HUDEP-2 (cell line): Measurements from ENCODE around the gene PDCD7.
"Not testable (repeated sequence)": the region's sequence is repeated elsewhere in the genome, so short reads cannot be mapped to it uniquely, and the experiment has no call there.

ENCODE experiments used
- DNase-seq, 76 experiments: peaks; one replicate each; lab custom pipeline; 2025; ENCODE audit not compliant: unreplicated experiment in 76 of 76; lab: John Stamatoyannopoulos, UW

The PDCD7 gene

DNA sequence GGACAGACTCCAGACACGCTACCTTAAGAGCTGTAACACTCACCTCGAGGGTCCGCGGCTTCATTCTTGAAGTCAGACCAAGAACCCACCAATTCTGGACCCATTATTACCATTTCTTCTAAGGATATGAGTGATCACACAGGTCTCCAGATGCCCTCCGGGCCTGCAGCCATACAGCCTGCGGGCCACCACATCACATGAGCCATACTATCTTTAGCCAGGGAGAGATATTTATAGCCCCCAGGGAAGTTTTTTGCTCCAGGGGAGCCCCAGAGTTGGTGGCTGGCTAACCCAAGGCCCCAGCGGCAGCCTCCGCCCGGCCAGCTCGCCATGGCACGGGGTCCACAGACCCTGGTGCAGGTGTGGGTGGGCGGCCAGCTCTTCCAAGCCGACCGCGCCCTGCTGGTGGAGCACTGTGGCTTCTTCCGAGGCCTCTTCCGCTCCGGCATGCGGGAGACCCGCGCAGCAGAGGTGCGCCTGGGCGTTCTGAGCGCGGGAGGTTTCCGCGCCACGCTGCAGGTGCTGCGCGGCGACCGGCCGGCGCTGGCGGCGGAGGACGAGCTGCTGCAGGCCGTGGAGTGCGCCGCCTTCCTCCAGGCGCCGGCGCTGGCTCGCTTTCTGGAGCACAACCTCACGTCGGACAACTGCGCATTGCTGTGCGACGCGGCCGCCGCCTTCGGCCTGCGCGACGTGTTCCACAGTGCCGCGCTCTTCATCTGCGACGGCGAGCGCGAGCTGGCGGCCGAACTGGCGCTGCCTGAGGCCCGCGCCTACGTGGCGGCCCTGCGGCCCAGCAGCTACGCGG lies 56.9 kb downstream of the PDCD7 start, which contains the start of gene KBTBD13:
Gene KBTBD13, plus strand, starts transcription at position 261 of the 805 bp plus-strand sequence. Its CDS starts 70 bp downstream, at position 331.
- DNase-seq: no peak

DNA sequence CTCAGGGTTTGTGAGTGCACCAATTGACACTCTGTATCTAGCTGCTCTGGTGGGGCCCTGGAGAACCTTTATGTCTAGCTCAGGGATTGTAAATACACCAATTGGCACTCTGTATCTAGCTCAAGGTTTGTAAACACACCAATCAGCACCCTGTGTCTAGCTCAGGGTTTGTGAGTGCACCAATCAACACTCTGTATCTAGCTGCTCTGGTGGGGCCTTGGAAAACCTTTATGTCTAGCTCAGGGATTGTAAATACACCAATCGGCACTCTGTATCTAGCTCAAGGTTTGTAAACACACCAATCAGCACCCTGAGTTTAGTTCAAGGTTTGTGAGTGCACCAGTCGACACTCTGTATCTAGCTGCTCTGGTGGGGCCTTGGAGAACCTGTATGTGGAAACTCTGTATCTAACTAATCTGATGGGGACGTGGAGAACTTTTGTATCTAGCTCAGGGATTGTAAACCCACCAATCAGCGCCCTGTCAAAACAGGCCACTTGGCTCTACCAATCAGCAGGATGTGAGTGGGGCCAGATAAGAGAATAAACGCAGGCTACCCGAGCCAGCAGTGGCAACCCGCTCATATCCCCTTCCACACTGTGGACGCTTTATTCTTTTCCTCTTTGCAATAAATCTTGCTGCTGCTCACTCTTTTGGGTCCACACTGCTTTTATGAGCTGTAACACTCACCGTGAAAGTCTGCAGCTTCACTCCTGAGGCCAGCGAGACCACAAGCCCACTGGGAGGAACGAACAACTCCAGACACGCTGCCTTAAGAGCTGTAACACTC lies 57.8 kb downstream of the PDCD7 start:
- not testable (repeated sequence) for DNase-seq

DNA sequence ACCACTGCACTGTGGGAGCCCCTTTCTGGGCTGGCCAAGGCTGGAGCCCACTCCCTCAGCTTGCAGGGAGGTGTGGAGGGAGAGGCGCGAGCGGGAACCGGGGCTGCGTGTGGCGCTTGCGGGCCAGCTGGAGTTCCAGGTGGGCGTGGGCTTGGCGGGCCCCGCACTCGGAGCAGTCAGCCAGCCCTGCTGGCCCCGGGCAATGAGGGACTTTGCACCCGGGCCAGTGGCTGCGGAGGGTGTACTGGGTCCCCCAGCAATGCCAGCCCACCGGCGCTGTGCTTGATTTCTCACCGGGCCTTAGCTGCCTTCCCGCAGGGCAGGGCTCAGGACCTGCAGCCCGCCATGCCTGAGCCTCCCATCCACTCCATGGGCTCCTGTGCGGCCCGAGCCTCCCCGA lies 58.7 kb downstream of the PDCD7 start:
- not testable (repeated sequence) for DNase-seq

DNA sequence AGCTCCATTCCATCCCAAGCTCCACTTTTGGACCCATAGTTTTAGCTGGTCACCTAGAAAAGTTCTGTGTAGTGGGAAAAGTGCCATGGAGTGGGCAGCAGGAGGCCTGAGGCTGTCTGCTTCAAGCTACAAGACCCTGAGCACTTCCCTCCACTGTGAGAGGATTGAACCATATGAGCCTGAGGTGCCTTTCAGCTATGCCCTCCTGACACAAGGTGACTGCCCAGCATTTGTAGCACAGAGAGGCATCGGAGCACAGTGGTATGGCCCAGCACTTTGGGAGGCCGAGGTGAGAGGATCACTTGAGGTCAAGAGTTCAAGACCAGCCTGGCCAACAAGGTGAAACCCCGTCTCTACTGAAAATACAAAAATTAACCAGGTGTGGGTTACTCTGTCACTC lies 61.0 kb downstream of the PDCD7 start:
- DNase-seq: no peak

DNA sequence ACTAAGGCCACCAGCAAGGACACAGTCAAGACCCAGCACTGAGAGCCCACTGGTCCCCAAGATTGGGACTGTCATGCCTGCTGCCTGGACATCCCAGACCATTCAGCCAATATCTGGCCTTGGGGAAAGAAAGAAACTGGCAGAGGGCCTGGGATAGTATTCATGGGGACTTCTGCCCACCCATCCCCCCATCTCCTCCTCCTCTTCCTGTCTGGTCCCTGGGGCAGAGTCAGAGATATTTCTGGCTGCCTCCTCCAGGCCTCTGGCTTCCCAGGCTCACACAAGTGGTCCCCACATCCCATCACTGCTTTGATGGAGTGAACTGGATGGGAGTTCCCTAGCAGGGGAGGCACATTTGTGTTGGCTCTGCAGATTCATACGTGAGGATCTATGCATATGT lies 61.6 kb downstream of the PDCD7 start:
- no peak for DNase-seq

GRCh38 chr15:65071381-65071811 lies 62.2 kb downstream of the PDCD7 start:
- no peak for DNase-seq

DNA sequence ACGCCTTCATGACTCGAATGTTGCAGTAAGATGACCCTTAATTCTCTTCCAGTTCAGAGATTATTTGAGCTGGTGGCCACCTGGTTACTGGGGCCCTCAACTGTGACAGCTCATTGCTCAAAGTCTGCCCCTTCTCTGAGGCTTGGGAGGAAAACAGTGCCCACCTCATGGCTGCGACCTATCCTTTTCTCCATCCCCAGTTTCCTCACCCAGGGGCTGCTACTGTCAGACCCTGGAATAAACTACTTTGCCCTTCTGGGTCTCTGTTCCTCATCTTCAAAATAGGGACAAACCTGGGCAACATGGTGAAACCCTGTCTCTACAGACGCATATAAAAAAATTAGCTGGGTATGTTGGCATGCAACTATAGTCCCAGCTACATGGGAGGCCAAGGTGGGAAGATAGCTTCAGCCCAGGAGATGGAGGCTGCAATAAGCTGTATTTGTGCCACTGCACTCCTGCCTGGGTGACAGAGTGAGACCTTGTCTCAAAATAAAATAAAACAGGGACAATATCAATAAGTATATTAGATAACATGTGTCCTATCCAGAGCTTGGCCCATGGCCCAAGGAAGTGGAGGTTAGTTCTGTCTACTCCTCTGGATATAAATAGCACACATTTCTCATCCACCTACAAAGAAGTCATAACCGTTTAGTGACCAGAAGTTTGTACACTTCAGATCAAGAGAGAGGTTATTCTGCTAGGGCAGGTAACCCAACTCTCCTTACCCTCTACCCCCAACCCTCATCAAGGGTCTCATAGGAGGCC lies 63.6 kb downstream of the PDCD7 start:
- DNase-seq: no peak

DNA sequence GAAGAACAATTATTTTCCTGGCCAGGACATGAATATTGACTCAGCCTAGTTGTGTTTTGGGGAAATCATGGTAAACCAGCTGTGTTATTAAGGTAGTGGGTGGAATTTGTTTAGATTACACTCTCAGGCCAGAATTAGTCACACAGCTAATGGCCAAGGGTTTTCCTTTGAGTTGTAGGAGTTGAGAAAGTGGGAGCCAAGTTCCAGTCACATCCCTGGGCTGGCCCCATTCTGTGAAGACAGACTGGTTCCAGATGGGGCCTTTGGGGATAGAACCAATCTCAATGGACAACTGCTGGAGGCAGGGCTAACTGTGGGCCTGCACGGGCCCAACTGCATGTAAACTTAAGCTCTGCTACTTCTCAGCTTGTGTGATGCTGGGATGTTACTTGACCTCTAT lies 64.4 kb downstream of the PDCD7 start:
- no peak for DNase-seq

- DNase-seq: no peak
Measured at GRCh38 chr15:65068403-65068788, 65.2 kb downstream of the PDCD7 start.

- DNase-seq: no peak
Measured at GRCh38 chr15:65067645-65068402, 65.8 kb downstream of the PDCD7 start, which contains the start of gene RASL12. Gene RASL12 (minus strand): TSS chr15:65067991. CDS start chr15:65067835, 156 bp downstream.
